HG03442 (cell line): ENCODE results near the gene BBS9.

ENCODE experiments used
- ATAC-seq: cut with Tn5 transposase; IDR thresholded peaks from one replicate; pipeline ENCODE4 v1.9.1; 2021; ENCODE audit warnings: mild to moderate bottlenecking, moderate library complexity; ENCODE audit not compliant: unreplicated experiment

BBS9 gene

DNA sequence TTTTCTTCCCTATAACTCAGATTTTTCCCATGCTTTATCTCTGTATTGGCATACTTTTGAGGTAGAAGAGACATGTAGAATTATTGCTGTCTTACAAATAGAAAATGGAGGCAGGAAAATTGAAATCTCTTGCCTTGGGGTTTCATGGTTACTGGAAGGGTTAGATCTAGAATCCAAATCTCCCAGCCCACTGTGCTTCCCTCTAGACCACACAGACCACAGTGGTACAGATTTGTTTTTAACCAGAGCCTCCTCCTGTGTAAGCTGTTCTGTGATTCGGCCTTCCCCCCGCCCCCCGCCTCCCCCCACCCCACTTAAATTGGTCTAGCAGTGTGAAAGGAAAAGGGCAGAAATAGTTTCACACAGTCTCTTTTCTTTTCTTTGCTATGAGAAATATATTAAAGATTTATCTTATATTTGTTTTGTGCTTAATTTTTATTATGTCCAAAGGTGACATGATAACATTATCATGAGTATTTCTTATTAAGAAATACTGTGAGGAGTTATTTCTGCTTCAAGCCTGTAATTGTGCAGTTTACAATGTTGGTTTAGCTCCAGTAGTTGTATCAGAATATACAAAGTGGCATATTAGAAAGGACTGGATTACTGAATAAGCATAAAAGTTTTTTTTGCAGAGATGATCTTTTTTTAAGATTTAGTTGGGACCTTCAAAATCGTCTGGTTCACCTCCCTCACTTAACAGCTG, 407.2 kb downstream of the BBS9 start:
- no peak for ATAC-seq

DNA sequence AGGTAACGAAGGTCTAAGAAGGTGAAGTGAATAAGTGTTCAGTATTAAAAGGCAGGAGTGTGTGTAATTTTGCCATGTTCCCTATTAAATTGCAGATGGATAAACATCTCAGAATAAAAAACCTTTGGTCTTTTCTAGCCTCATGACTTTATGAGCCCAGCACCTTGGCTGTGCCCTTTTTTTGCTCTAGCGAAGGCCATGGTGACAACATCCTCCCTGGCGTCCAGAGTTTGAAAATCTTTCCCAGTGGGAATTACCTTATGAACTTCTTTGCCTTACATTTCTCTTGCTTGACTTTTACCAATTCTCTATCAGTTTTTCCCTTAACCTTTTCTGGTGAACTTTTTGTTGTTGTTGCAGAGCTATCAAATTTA, 407.7 kb downstream of the BBS9 start:
- no peak for ATAC-seq

DNA sequence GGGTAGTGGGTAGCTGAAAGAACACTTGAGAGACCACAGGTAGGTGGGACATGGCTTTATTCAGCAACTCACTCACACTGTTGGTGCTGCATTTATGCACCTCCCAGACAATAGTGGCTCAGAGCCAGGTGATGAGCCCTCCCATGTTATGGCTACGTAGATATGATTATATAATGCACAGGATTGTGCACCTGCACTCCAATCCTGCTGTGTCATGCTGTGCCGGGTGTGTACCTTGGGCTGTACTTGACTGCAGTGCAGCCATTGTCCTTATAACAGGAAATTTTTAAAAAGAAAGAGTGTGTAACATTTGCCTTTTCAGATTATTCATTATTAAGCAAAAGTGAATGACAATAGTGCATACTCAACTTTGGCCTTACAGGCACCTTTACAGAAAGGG, 409.8 kb downstream of the BBS9 start:
- ATAC-seq: no peak

DNA sequence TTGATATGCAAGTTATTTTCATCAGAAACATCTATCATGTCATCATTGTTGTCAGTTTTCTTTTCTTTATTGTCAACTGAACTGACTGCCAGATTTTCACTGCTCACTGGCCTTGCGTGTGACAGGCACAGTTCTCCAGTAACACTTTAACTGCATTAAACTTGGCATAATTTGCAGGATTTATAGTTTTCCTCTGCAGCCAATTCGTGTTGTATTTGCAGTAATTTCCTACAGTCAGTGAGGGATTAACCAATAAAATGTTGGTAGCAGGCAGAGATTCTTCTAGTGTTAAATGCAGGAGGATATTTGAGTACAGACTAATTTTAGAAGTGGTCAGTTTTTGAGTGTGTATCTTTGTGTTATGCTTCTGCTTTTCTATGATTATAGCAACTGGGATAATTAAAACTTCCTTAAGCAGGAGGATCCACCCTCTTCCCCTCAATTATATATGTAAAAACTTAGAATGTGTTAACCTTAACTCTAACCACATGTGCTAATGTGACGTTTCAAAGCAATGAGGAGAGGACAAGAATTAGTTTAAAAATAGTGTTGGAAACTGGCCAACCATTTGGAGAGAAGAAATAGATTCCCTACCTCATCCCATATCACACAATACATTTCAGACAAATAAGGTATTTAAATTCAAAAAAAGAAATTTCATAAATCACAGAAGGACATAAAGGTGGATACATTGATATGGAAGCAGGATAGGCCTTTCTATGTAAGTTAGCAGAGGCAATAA, 410.5 kb downstream of the BBS9 start:
- no peak for ATAC-seq

DNA sequence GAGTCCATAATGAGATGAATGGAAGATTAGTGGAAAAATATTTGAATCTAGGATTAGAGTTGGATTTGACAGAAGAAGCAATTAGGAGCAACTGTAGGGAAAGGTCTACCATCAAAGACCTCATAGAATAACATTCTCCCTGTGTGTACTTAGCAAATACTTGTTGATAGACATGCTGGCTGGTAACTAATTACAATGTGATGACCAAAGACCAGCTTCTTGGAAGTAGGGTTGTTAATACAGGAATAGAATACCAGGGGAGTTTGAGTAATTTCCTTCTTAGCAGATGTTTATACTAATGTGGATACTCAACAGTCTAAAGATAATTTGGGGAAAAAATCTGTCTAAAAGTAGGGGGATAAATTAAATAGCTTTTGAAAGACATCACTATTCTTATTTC, 418.5 kb downstream of the BBS9 start:
- ATAC-seq: no peak

DNA sequence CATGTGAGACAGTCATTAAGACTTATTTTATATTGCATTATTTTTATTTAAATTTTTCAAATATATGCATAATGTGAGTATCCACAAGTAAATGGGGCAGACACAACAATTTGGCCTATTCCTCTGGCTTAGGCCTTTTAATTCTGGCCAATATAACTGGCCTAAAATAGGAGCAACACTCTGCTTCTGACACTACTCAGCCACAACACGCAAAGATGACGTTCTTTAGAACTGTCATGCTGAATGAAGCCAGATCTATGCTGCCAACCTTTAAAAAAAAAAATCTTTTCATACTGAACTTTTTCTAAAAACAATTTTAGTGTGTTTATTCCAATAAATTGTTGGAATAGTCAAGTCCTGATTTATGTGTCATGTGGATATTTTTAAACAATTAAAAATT, 421.0 kb downstream of the BBS9 start:
- ATAC-seq: no peak

DNA sequence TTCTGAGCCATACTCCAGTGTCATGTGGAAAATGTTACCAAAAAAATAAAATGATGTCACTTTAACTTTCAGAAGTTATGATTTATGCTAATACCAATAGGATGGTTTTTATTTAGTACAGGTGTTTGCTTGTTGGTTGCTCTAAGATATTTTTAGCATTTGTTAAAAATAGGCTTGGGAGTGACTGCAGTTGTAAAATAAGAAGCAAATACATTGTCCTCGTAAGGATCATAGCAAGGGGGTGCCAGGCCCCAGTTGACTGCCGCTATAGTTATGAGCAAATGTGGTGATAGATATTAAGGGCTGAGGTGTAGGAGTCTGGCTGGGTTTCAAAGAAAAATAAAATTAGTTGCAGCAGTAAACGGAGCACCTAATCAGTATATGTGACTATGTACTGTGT, 421.6 kb downstream of the BBS9 start:
- no peak for ATAC-seq

DNA sequence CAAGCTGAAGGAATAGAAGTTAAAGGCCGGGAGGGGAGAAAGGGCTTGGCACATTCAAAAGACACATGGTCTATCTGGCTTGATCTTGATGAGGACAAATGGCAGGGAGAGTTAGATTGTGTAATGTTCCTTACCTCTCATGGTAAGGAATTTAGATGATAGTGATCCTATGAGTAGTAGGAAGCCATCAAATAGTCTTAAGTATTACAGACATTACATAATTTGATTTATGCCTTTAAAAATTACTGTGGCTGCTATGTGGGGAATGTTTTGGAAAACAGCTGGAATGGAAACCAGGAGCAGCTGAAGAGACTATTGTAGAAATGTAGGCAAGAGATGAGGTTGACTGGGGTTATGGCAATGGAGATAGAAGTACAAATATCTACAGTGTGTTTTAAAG, 424.7 kb downstream of the BBS9 start:
- ATAC-seq: no peak

DNA sequence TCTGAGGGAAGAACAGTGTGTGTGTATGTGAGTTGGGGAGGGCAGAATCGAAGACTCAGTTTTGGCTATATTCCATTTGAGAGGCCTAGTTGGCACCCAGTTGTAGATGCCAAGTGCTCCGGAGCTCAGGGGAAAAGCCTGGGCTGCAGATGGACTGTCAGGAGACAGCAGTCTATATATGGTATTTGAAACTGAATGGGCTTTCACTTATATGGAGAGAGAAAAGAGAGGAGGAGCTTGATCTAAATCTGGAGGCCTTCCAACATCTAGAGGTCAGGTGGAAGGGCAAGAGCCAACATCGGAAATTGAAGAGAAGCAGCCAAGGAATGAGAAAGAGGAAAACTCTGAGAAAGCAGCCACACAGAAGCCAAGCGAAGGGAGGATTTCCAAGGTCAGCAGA, 425.2 kb downstream of the BBS9 start:
- no peak for ATAC-seq

DNA sequence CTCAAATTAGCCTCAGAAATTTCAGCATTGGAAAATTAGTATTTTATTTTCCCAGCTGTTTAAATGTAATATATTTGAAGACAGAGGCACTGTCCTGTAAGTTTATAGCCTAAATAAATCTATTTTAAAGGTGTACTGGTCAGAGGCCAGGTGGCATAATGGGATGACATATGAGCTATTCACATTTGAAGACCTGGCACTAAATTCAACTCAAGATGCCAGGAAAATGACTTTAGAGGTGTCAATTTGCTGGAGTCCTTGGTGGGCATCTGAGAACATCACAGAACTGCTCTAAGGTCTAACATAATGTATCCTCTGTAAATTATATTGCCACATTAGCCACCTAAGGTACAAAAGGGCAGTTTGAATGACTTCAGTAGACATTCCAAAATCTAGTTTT, 427.1 kb downstream of the BBS9 start:
- ATAC-seq: no peak

DNA sequence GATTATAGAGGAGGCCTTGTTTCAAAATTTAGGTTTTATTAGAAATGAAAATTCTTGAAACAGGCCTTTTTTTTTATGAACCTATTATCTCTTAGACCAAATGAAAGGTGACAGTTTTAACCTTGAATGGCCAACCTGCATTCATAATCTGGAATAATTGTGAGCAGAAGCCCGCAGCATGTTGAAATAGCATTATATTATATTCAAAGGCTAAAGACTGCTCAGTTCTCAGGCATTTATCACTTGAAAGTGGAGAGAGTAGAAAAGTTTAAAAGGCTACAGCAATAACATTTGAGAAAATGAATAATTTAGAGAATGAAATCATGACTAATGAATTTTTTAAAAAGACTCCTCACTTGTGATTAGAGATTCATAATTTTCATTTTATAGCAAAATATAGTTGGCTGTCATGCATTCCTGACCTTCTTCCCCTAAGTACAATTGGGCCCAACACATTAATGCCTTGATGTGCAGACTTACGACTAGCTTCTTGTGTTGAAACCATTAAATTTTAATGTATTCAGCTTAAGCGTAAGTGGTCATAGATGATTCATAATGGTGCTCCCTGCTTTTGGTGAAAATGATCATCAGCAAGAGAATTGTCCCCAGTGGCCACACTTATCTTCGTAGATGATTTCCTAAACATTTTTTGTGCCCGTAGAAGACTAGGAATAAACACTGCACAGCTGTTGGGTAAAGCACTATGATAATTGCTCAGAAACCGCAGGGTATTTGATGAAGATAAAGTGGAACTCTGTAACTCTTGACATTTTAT, 429.4 kb downstream of the BBS9 start:
- ATAC-seq: no peak

DNA sequence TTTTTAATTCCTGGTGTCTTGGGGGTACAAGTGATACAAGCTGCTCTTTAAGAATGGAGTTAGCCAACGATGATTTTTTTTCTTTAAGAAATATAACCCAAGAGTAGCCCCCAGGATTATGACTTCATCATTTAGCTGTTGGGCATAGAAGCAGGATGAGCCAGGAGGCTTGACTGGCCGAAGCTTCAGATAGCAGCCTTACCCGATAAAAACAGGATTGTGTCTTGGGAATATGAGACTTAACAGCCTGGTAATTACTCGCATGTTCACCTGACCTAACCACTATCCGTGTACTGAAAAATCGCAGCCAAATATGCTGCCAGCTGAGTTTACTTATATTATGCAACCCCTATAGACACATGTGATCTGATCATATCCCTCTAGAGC, 430.0 kb downstream of the BBS9 start:
- ATAC-seq: no peak

DNA sequence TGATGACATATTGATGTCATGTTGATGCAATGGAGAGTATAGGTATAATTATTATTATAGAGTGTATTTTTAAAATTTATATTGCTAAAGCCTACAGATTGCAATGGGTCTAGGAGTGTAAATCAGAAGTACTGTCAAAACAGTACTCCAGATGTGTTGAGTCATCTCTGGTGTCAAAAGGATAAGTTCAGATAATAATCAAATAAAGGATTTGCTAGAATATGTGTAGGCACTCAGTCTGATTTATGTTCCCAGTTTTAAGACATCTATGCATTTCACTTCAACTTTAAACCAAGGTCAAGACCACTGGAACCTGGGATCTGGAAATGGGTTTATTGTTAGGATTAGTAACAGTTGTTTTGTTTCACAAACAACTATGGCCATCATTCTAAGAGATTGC, 433.6 kb downstream of the BBS9 start:
- no peak for ATAC-seq

DNA sequence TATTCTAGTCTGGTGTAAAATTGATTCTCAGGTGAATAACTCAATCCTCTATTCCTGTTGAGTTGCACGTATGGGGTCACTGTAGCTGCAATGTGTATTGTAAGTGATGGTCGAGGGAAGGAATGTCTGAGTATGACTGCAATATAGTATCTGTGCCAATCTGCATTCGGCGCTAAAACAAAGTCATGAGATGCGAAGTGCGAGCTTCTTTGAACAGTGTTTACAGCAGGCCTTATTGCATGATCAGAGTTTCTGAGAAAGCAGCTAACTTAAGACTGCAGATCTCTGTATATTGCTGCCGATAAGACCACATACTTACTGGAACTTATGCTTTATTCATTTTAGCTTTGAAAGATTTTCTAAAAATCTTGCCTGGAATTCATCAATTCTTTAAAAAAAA, 434.3 kb downstream of the BBS9 start:
- no peak for ATAC-seq

DNA sequence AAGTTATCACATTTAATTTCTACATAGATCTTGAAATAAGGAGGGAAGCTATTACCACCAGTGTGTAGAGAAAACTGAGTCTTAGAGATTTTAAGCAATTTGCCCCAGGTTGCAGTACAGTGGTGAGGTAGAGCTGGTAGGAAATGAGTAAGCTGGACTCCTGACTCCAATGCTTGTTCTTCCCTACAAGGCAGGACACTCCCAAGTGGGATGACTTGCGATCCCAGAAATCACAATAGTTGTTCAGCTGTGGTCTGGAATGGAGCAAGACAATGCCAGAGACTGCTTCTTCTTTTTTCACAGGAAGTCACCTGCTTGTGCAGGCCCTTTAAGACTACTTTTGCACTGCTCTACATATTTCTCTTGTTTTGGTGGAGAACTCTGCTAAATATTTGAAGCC, 448.8 kb downstream of the BBS9 start:
- no peak for ATAC-seq

DNA sequence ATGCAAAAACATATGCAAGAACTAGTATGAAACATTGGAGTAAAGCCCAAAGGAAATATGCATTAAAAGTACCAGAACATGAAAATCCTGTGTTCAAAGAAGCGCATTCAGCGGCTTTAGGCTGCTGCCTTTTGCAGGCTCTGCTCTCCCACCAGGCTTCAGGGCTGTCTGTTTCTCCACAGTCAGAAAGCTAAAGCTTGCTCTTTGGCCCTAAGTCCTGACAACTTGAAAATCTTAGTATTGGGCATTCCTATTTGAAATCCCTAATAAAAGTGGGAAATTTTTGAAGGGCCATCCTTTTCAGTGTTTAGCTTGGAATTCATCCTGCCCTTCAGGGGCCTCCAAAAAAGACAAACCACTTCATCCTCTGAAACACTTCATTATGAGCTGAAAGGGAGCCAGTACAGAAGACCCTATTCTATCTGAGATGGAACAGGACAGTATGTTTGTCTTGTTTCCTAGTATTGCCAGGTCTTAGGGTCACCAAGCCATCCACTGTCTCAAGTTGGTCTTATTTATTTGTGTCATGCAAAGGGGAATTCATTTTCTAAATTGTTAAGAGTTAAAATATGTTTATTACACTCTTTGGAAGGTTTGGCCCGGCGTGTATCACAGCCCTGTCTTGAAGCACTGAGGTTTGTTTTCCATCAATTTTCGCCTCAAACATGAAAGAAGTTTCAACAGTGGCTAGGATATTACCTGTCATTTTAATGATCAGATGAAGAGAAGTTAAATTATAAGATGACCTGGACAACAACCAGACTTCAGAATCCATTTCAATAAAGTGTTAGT, 449.7 kb downstream of the BBS9 start:
- no peak for ATAC-seq

DNA sequence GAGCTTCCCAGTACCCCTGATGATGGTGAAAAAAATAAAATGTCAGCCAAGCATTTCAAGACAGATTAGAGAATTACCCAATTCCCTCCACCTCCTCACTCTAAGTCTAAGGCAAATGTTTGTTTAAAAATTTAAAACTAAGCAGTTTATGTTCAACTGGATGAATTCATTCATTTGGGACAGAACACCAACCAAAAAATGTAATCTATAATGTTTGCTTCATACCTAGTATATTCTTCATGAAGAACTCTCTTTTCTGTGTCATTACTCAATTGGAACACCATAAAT, 450.3 kb downstream of the BBS9 start:
- ATAC-seq: no peak

DNA sequence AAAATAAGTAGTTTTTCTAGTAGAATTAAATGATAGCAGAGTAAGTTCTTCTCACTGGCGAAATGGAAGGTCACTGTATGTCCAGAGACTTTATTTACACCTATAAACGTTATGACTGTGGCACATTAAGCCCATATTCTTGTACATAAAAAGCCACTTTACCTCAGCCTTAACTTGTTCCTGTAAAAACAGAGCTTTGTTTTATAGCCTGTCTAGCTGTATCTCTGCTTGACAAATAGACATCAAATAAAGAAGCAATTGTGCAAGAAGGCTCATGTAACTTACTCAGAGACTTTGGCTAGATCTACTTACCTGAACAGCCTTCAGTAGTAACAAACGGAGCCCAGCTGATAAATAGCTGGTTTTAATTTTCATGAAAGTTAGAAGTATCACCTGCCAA, 451.9 kb downstream of the BBS9 start:
- ATAC-seq: no peak

DNA sequence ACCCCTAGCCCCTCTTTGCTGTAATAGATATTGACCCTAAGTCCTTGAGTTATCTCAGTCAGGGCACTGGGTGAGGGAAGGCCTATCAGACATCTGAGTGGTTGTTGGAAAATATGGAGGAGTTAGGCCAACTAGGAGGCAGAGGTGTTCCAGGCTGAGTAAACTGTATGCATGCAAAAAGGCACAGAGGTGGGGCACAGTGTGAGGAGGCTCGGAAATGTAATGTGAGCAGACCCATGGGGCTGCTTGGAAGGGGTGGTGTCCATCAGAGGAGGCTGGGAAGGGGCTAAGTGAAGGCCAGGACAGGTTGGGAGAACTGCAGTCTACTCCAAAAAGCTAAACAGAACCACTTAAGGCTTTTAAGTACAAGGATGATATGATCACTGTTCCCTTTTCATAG, 452.7 kb downstream of the BBS9 start:
- no peak for ATAC-seq

DNA sequence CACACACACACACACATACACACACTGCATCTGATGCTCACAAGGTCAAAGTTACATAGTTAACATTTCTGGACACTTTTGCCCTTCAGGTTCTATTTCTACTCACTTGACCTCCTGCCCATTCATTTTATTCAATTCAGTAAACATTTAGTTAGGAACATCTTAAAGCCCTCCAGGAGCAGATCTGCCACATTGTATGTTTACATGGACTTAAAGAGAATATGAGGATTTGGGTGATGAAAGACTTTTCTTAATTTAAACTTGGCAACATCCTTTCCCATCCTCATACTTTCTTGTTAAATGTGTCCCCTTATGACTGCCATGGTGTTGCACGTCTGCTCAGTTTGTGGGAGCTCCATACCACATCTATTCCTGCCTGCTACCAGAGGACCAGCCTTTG, 453.2 kb downstream of the BBS9 start:
- no peak for ATAC-seq

DNA sequence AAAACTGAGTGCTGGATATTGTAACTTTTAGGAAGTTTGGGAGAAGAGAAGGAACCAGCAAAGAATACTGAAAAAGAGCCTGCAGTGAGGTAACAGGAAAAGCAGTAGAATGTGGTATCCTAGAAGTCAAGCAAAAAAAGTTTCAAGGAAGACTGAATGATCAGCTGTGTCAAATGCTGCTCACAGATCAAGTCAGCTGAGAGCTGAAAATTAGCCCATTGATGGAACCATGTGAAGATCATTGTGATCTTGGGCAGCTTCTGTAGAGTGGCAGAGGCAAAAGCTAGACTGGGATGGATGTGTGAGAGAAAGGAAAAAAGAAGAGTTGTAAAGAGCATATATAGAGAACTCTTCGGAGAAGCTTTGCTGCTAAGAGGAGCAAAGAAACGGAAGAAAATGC, 460.5 kb downstream of the BBS9 start:
- no peak for ATAC-seq

DNA sequence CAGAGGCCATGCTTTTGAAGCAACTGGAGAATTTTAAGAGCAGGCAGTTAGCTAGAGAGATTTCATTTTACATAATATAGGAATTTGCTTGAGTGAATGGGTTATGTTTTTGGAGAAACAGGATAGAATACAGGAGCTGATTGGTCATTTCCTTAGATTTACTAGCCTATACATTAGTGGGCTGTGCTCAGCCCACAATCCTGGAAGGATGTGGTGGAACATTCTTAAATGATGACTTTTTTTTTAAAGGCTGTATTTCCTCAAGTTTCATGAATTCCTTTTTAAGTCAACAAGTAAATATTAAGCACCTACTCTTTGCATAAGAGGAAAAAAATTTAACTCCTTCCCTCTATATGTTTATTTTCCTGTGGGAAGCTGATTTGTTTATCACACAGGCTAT, 461.6 kb downstream of the BBS9 start:
- ATAC-seq: no peak
